ENCODE data around the gene INKA2.
"Not testable (repeated sequence)": the region's sequence is repeated elsewhere in the genome, so short reads cannot be mapped to it uniquely, and the experiment has no call there.

The INKA2 gene

GRCh38 chr1:111750856-111751255 lies 11.7 kb upstream of the INKA2 start:
- no peak for DNase-seq (ENCODE audit: low read depth in 2 of 2)

DNA sequence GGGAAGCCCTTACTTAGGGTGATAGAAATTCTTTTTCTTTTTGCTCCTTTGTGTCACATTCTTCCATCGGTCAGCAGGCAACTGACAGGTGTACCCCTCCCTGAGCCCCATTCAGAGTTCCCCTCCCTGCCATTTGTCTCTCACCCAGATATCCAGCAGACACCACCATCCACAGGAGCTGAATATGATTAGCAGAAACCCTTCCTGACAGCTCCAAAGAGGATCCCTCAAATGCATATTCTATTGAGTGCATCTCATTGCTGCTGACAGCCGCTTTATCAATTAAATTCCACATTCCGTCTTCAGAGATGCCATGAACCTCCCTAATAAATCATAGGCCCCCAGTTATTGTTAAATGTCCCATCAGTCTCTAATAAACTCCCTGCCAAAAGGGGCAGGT lies 10.4 kb upstream of the INKA2 start:
- no peak for DNase-seq (ENCODE audit: low read depth in 2 of 2)

- DNase-seq (ENCODE audit: low read depth in 2 of 2) = no peak
Measured at GRCh38 chr1:111747947-111748346, 8.8 kb upstream of the INKA2 start.

GRCh38 chr1:111747282-111747734 lies 8.1 kb upstream of the INKA2 start:
- peak; percentile 35 to 54 for DNase-seq (ENCODE audit: low read depth in 2 of 2)

GRCh38 chr1:111746614-111746999 lies 7.4 kb upstream of the INKA2 start:
- no peak for DNase-seq (ENCODE audit: low read depth in 2 of 2)

GRCh38 chr1:111745675-111746613 lies 6.7 kb upstream of the INKA2 start:
- no peak for DNase-seq (ENCODE audit: low read depth in 2 of 2)

GRCh38 chr1:111743679-111744101 lies 4.5 kb upstream of the INKA2 start:
- no peak for DNase-seq (ENCODE audit: low read depth in 2 of 2)

- no peak for DNase-seq (ENCODE audit: low read depth in 2 of 2)
Measured at GRCh38 chr1:111742938-111743549, 3.8 kb upstream of the INKA2 start.

DNA sequence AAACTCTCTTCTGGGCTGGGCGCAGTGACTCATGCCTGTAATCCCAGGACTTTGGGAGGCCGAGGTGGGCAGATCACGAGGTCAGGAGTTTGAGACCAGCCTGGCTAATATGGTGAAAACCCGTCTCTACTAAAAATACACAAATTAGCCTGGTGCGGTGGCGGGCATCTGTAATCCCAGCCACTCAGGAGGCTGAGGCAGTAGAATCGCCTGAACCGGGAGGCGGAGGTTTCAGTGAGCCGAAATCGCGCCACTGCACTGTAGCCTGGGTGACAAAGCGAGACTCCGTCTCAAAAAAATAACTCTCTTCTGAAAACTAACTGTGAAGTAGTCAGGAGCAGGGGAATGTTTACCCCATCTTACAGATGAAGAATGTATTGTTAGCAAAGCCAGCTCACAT lies 3.1 kb upstream of the INKA2 start:
- DNase-seq (ENCODE audit: low read depth in 2 of 2) = not testable (repeated sequence)

GRCh38 chr1:111739925-111740765 lies 950 bp upstream of the INKA2 start:
- DNase-seq (ENCODE audit: low read depth in 2 of 2) = no peak

DNA sequence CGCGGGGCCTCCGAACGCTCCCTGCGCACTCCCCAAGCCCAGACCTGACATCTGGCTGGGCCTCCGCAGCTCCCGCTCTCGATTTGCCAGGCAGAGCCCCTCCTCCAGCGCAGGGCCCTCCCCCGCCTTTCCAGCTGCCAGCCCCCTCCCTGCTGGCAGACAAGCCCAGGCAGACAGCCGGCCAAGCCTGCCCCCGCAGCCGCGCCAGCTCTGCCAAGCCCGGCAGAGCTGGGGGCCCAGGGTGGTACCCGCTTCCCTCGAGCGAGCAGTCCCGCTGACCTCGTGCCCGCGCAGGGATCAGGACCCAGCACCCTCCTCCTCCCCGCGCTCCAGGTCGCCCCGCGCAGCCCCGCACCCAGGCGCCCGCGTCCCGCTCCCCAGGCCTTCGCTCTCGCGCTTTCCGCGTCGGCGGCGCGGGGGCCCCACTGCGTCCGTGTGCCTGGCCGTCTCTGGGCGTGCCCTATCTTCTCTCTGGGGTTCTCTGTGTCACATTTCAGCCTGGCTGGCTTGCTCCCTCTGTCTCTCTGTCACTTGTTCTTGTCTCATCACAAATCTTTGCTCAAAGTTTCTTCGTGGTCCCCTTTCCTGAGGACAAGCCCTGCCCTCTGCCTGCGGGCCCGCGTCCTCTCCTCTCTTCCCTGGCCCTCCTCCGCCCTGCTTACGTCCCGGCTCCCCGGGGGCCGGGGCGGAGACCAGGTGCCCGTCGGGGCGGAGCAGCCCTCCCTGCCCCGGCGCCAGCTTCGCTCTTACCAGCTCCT lies 580 bp downstream of the INKA2 start:
- DNase-seq (ENCODE audit: low read depth in 2 of 2) = peak in 1 of 2 donors; percentile 40

DNA sequence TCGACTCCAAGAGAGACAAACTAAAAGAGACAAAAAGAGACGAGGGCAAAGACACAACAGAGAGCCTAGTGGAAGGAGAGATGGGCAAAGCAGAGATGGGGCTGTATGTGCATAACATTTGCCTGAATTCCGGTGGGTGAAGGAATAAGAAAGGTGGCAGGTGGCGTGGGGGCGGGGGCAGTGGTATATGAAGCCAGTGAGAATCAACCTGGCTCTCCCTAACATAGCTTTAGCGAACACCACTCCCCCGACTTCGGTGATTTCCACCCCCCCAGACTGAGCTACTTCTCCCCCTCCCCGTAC lies 1.1 kb downstream of the INKA2 start:
- DNase-seq (ENCODE audit: low read depth in 2 of 2) = no peak

DNA sequence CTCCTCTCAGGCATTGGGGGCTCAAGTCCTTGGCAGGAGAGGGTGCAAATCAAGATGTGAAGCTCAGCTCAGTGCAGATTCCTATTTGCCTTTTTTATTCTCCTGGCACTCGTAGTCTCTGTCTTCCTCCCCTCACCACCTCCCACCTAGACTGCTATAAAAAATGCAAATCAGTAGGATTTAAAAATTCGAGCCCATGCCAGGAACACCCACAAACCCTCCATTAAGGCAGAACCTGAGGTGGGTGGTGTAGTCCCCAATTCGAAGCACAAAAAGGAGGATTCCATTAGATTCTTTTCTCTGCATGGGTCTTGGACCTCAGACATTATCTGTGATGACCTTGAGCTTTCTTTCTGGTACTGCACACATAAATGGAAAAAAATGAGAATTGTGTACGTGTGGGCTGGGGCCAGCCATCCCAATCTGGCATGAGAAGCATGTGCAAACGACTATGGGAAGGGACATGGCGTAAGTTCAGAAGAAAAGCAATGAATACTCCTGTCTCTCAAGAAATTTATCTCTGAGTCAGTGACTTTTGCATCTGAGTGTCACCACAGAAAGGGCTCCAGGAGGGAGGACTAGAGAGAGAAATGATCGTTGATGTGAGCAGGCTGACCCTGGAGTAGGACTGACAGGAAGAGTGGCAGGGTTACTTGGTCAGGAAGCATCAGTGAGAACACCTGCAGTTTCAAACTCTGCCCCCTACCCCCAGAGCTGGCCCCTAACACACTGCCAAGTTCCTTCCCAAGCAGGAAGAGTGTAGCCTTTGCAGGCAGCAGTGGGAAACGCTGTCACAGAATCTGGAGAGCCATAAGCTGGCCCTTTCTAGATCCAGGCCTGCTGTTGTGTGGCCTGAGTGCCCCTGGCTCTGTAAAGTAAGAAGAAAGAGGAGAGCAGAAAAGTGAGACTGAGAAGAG lies 1.7 kb downstream of the INKA2 start:
- DNase-seq (ENCODE audit: low read depth in 2 of 2) = no peak

DNA sequence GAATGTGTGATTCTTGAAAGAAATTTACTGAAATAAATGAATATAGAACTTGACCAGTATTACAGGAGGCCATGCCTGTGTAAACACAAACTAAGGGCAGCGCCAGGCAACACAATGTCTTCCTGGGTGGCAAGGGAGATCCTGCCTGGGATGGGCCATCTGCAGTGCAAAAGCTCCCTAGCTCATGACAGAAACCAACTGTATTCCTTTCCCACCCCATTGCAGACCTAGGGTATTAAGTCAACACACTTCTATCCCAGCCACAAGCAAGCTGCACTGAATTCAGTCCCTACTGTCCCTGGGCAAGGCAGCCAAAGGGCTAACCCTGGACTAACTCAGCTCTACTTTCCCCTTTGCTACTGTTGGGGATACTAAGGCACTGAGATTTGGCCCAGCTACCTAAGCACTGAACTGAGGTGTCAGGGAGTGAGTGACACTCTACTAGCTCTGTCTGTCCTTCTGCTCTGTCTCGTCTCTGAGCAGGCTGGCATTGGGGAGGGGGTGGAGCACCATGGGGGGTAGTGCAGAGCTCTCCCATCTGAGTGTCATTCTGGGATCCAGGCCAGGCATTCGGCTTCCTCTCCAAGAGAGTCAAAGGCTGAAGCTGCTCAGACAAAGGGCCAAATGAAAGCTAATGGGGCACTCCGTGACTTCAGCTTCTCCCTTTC lies 2.5 kb downstream of the INKA2 start:
- DNase-seq (ENCODE audit: low read depth in 2 of 2) = no peak

DNA sequence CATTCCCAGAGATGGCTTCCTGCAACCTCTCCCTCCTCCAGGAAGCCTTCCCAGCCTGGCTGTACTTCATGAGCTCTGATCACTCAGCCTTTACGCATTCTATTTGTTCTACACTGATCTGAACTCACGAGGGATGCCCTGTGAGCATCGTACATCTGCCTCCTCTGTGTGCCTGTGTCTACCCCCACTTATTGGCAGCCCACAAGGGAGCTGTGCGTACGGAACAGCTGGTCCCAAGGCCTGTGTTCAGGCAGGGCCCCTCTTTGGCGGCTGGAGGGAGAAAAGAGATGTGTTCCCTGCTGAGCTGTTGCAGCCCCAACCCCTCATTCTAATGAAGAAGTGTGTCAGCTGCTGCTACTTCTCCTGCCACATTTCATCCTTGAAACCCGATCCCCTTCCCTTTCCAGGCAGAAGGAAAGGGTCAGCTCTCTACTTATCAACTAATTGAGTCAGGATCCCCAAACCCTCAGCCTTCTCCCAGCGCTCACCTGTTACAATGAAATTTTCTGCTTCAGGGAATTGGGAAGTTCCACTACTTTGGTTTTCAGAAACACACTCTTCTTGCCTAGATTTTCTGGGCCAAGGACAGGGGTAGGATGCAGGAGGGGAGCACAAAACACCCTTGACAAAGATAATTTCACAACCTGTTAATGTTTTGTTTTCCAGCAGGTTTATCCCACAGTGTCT lies 3.2 kb downstream of the INKA2 start:
- DNase-seq (ENCODE audit: low read depth in 2 of 2) = no peak

- no peak for DNase-seq (ENCODE audit: low read depth in 2 of 2)
Measured at GRCh38 chr1:111735321-111735720, 3.9 kb downstream of the INKA2 start.

DNA sequence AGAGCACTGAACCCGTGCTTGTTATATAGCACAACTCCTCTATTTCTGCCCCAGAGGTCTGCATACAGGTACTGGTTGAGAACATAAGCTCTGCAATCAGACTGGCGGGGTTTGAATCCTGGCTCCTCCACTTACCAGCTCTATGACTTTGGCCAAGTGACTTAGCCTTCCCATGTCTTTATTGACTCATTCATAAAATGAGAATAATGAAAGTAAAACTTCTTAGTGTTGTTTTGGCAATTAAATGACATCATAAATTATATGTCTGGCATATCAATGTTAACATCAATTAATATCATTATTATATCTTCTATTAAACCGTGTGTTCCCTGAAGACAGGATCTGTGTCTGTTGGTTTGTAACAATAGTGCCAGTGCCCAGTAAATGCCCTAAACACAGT lies 4.3 kb downstream of the INKA2 start:
- no peak for DNase-seq (ENCODE audit: low read depth in 2 of 2)

- DNase-seq (ENCODE audit: low read depth in 2 of 2) = no peak
Measured at GRCh38 chr1:111734426-111734825, 4.8 kb downstream of the INKA2 start.

GRCh38 chr1:111733992-111734341 lies 5.2 kb downstream of the INKA2 start:
- no peak for DNase-seq (ENCODE audit: low read depth in 2 of 2)
